WTC11 (cell line): ENCODE results near the gene CLEC4D. TPM values are rescaled to one million over a fixed set of nuclear protein-coding genes. Genes with fewer than 3 reads are reported as not detected.

Experiments
- ATAC-seq: fragments of 200-7000 bp; cut with Tn5 transposase; 2 replicates; pipeline ENCODE4 v1.10.0; 2021; ENCODE audit warnings: mild to moderate bottlenecking, moderate library complexity
- CTCF ChIA-PET: fragments of 300-600 bp; sonication (Branson Sonifier 250); formaldehyde crosslinking; loops from one replicate; lab custom pipeline; 2021; ENCODE audit warnings: antibody characterized with exemption; lab: Charles Lee
- POLR2A ChIA-PET: fragments of 350-600 bp; sonication (Branson Sonifier 250); formaldehyde crosslinking; loops from one replicate; lab custom pipeline; 2021; ENCODE audit warnings: antibody characterized with exemption; lab: Charles Lee
- DNase-seq: peaks from one replicate; pipeline ENCODE4 v3.0.0; 2021; ENCODE audit warnings: low spot score
- H3K27ac Mint-ChIP-seq: 2 replicates; pipeline ENCODE4 v1.8.0; 2021; ENCODE audit warnings: mixed read lengths
- H3K27me3 Mint-ChIP-seq: 2 replicates; pipeline ENCODE4 v1.8.0; 2021; ENCODE audit warnings: low read depth, mild to moderate bottlenecking, moderate library complexity, mixed read lengths
- H3K36me3 Mint-ChIP-seq: 2 replicates; pipeline ENCODE4 v1.8.0; 2021; ENCODE audit warnings: mixed read lengths
- H3K4me1 Mint-ChIP-seq: 2 replicates; pipeline ENCODE4 v1.8.0; 2022; ENCODE audit warnings: mixed read lengths
- H3K4me3 Mint-ChIP-seq: 2 replicates; pipeline ENCODE4 v1.8.0; 2021; ENCODE audit warnings: mild to moderate bottlenecking, moderate library complexity, mixed read lengths
- H3K9me3 Mint-ChIP-seq: 2 replicates; pipeline ENCODE4 v1.8.0; 2021; ENCODE audit warnings: mixed read lengths
- ARID4B ChIP-seq: sonication (generic); formaldehyde crosslinking; IDR thresholded peaks from 2 replicates; pipeline ENCODE4 v1.8.0; 2023; ENCODE audit warnings: missing genetic modification reagents, mild to moderate bottlenecking, borderline replicate concordance
- ATF3 ChIP-seq: sonication (generic); formaldehyde crosslinking; conservative IDR thresholded peaks from 2 replicates; pipeline ENCODE4 v1.8.1; 2022; ENCODE audit warnings: mild to moderate bottlenecking, missing genetic modification reagents
- CREM ChIP-seq: sonication (generic); formaldehyde crosslinking; IDR thresholded peaks from 2 replicates; pipeline ENCODE4 v1.8.1; 2022; ENCODE audit warnings: mild to moderate bottlenecking, missing genetic modification reagents, moderate library complexity
- E2F4 ChIP-seq: sonication (generic); formaldehyde crosslinking; IDR thresholded peaks from 2 replicates; pipeline ENCODE4 v1.8.1; 2022; ENCODE audit warnings: low read depth, mild to moderate bottlenecking, moderate library complexity, missing genetic modification reagents, borderline replicate concordance
- ELF4 ChIP-seq: sonication (generic); formaldehyde crosslinking; IDR thresholded peaks from 2 replicates; pipeline ENCODE4 v1.8.1; 2022; ENCODE audit warnings: low read depth, mild to moderate bottlenecking, moderate library complexity, missing genetic modification reagents
- FOXJ3 ChIP-seq: sonication (generic); formaldehyde crosslinking; IDR thresholded peaks from 2 replicates; pipeline ENCODE4 v1.9.0; 2021; ENCODE audit warnings: missing genetic modification reagents, mild to moderate bottlenecking, borderline replicate concordance
- FOXK1 ChIP-seq: sonication (generic); formaldehyde crosslinking; IDR thresholded peaks from 2 replicates; pipeline ENCODE4 v1.8.0; 2022; ENCODE audit warnings: mild to moderate bottlenecking, moderate library complexity, missing genetic modification reagents
- HMGXB4 ChIP-seq: sonication (generic); formaldehyde crosslinking; IDR thresholded peaks from 2 replicates; pipeline ENCODE4 v1.8.1; 2023; ENCODE audit warnings: mild to moderate bottlenecking, moderate library complexity, missing genetic modification reagents
- RORB ChIP-seq: fragments of 250-450 bp; sonication (Bioruptor Pico); IDR thresholded peaks from 2 replicates; pipeline ENCODE4 v1.9.0; 2021; ENCODE audit warnings: mild to moderate bottlenecking
- SOX15 ChIP-seq: fragments of 250-450 bp; sonication (Bioruptor Pico); IDR thresholded peaks from 2 replicates; pipeline ENCODE4 v1.9.0; 2021; ENCODE audit warnings: mild to moderate bottlenecking
- TEAD1 ChIP-seq: sonication (generic); formaldehyde crosslinking; IDR thresholded peaks from 2 replicates; pipeline ENCODE4 v1.8.0; 2022; ENCODE audit warnings: mild to moderate bottlenecking, missing genetic modification reagents
- TEAD4 ChIP-seq: sonication (generic); formaldehyde crosslinking; IDR thresholded peaks from 2 replicates; pipeline ENCODE4 v1.8.0; 2022; ENCODE audit warnings: mild to moderate bottlenecking, missing genetic modification reagents
- USF2 ChIP-seq: sonication (generic); formaldehyde crosslinking; IDR thresholded peaks from 2 replicates; pipeline ENCODE4 v1.8.1; 2023; ENCODE audit warnings: mild to moderate bottlenecking, missing genetic modification reagents, moderate library complexity
- ZMAT4 ChIP-seq: fragments of 250-450 bp; sonication (Bioruptor Pico); IDR thresholded peaks from 2 replicates; pipeline ENCODE4 v1.9.0; 2021; ENCODE audit warnings: mild to moderate bottlenecking
- ZNF263 ChIP-seq: sonication (generic); formaldehyde crosslinking; IDR thresholded peaks from 2 replicates; pipeline ENCODE4 v1.8.1; 2022; ENCODE audit warnings: low read depth, mild to moderate bottlenecking, moderate library complexity, missing genetic modification reagents
- ZNF425 ChIP-seq: fragments of 250-450 bp; sonication (Bioruptor Pico); conservative IDR thresholded peaks from 2 replicates; pipeline ENCODE4 v1.9.0; 2021; ENCODE audit warnings: mild to moderate bottlenecking
- total RNA-seq: library from RNA; stranded (reverse); gene quantifications from 3 replicates; pipeline ENCODE4 v1.2.3, GENCODE V29; 2021

The CLEC4D gene
- total RNA-seq, 1 experiment from 2014 or later: 0.09 TPM

GRCh38 chr12:8556531-8557097 lies 43.3 kb downstream of the CLEC4D start:
- Mint-ChIP-seq H3K4me1 (peaks cover 13% of the 10 kb centered on the region), H3K36me3 (peaks cover 11% of the 10 kb centered on the region), H3K27ac (no peak overlapping the region), H3K27me3 (no peaks in the 10 kb centered on the region), H3K4me3 (no peak overlapping the region), H3K9me3 (peaks cover 12% of the 10 kb centered on the region)
- TF ChIP-seq USF2: no peak
- POLR2A ChIA-PET: no interaction called here
- ATAC-seq (no peak), DNase-seq (no peak)
- CTCF ChIA-PET: interaction anchor here (0.5 to 2.3 kb wide), 2 partner anchors 12 to 46 kb away, joined by 4 to 12 read pairs; no protein-coding TSS in a partner anchor

GRCh38 chr12:8559676-8560075 lies 46.4 kb downstream of the CLEC4D start:
- Mint-ChIP-seq H3K4me3 (no peak overlapping the region), H3K4me1 (peaks cover 35% of the 10 kb centered on the region), H3K27me3 (no peaks in the 10 kb centered on the region), H3K36me3 (peaks cover 21% of the 10 kb centered on the region)
- DNase-seq (no peak), ATAC-seq (no peak)
- TF ChIP-seq TEAD4 (no peak), CREM (CRISPR knock-in tag) (no peak), ELF4 (CRISPR knock-in tag) (no peak), ARID4B (CRISPR knock-in tag) (no peak), ZNF263 (CRISPR knock-in tag) (no peak), SOX15 (CRISPR knock-in tag) (no peak), TEAD1 (CRISPR knock-in tag) (no peak), FOXK1 (no peak), ZMAT4 (CRISPR knock-in tag) (no peak), E2F4 (no peak), HMGXB4 (CRISPR knock-in tag) (no peak), RORB (CRISPR knock-in tag) (no peak), FOXJ3 (no peak), ATF3 (CRISPR knock-in tag) (no peak), ZNF425 (no peak)
- TF ChIP-seq, all 79 proteins: peak for 0
- Mint-ChIP-seq H3K27ac (no peak overlapping the region), H3K9me3 (peaks cover 24% of the 10 kb centered on the region)
- ChIA-PET POLR2A (no interaction called here), CTCF (no interaction called here)
